CD14-positive monocyte (primary cell): ENCODE data around the gene LCLAT1. TPM values are rescaled to one million over a fixed set of nuclear protein-coding genes. Genes with fewer than 3 reads are reported as not detected.
A peak's percentile ranks its signal among the peaks of the same experiment; 100 is the strongest.

Source experiments
- DNase-seq, 3 donors: peaks; one replicate each; pipeline ENCODE4 v3.0.0-alpha.2; 2011 to 2022
- H2AFZ ChIP-seq: 2 replicates; pipeline ENCODE4 v1.6.0; 2012; ENCODE audit warnings: mild to moderate bottlenecking, low read depth, low read length, inconsistent platforms; ENCODE audit not compliant: insufficient read depth, poor library complexity, severe bottlenecking
- H3K27ac ChIP-seq, 2 donors: 1 replicate in 1 of 2; 2 replicates in 1 of 2; pipeline ENCODE4 v1.5.1; 2012 to 2013; ENCODE audit warnings: low read length in 2 of 2, control low read depth in 1 of 2, inconsistent platforms in 1 of 2, low read depth in 1 of 2, mild to moderate bottlenecking in 1 of 2
- H3K27me3 ChIP-seq, 2 donors: one replicate each; pipeline versions ENCODE4 v1.6.0 to v1.6.1; 2011 to 2013; ENCODE audit warnings: low read length in 2 of 2; ENCODE audit not compliant: control insufficient read depth in 2 of 2, insufficient read depth in 2 of 2
- H3K36me3 ChIP-seq, 2 donors: replicated peaks in 1 of 2; 1 replicate in 1 of 2; 2 replicates in 1 of 2; pipeline versions ENCODE4 v1.5.1 to v1.6.1; 2012 to 2013; ENCODE audit warnings: low read length in 2 of 2, control low read depth in 1 of 2, inconsistent platforms in 1 of 2, mild to moderate bottlenecking in 1 of 2; ENCODE audit not compliant: insufficient read depth in 2 of 2, control insufficient read depth in 1 of 2
- H3K4me1 ChIP-seq, 2 donors: 1 replicate in 1 of 2; 2 replicates in 1 of 2; pipeline versions ENCODE4 v1.5.1 to v1.6.1; 2012 to 2013; ENCODE audit warnings: low read length in 2 of 2, control low read depth in 1 of 2, inconsistent platforms in 1 of 2, mild to moderate bottlenecking in 1 of 2, moderate library complexity in 1 of 2; ENCODE audit not compliant: insufficient read depth in 2 of 2, control insufficient read depth in 1 of 2
- H3K4me2 ChIP-seq: replicated peaks from 2 replicates; pipeline ENCODE3; 2012; ENCODE audit warnings: low read length, moderate library complexity, mild to moderate bottlenecking; ENCODE audit not compliant: poor library complexity, severe bottlenecking; ENCODE audit errors: extremely low read depth
- H3K4me3 ChIP-seq, 3 experiments: fragments of 200-600 bp in 1 of 3; sonication (generic) in 1 of 3; replicated peaks in 1 of 3; 1 replicate in 2 of 3; 2 replicates in 1 of 3; pipeline ENCODE4 v1.5.1; 2011 to 2013; ENCODE audit warnings: low read length in 3 of 3, mild to moderate bottlenecking in 3 of 3, control low read depth in 2 of 3, low read depth in 2 of 3, inconsistent platforms in 1 of 3, moderate library complexity in 1 of 3
- H3K79me2 ChIP-seq: 2 replicates; pipeline ENCODE4 v1.6.0; 2012; ENCODE audit warnings: mild to moderate bottlenecking, control low read depth, inconsistent platforms, low read length, moderate library complexity; ENCODE audit not compliant: insufficient read depth
- H3K9ac ChIP-seq: 2 replicates; pipeline ENCODE4 v1.6.0; 2017; ENCODE audit warnings: low read length, mild to moderate bottlenecking; ENCODE audit not compliant: insufficient read depth, poor library complexity, severe bottlenecking
- H3K9me3 ChIP-seq, 2 donors: replicated peaks in 1 of 2; 1 replicate in 1 of 2; 2 replicates in 1 of 2; pipeline versions ENCODE4 v1.5.1 to v1.6.1; 2012 to 2013; ENCODE audit warnings: low read length in 2 of 2, control low read depth in 1 of 2; ENCODE audit not compliant: control insufficient read depth in 1 of 2, insufficient read depth in 1 of 2
- H4K20me1 ChIP-seq: 2 replicates; pipeline ENCODE4 v1.6.0; 2012; ENCODE audit warnings: mild to moderate bottlenecking, low read length, control low read depth, moderate library complexity; ENCODE audit not compliant: insufficient read depth
- H3K27ac Mint-ChIP-seq, 7 donors: one replicate each; pipeline ENCODE4 v1.8.0; 2020; ENCODE audit warnings: mild to moderate bottlenecking in 7 of 7, mixed read lengths in 7 of 7, moderate library complexity in 6 of 7, inconsistent platforms in 2 of 7
- H3K27me3 Mint-ChIP-seq, 3 donors: one replicate each; pipeline ENCODE4 v1.8.0; 2021 to 2022; ENCODE audit warnings: low read depth in 3 of 3, mild to moderate bottlenecking in 3 of 3, mixed read lengths in 3 of 3, moderate library complexity in 3 of 3, inconsistent platforms in 1 of 3
- H3K36me3 Mint-ChIP-seq, 2 donors: one replicate each; pipeline ENCODE4 v1.8.0; 2020; ENCODE audit warnings: mixed read lengths in 2 of 2, inconsistent platforms in 1 of 2, mild to moderate bottlenecking in 1 of 2
- H3K4me1 Mint-ChIP-seq: one replicate; pipeline ENCODE4 v1.8.0; 2020; ENCODE audit warnings: mild to moderate bottlenecking, mixed read lengths
- H3K4me3 Mint-ChIP-seq, 2 donors: one replicate each; pipeline ENCODE4 v1.8.0; 2020; ENCODE audit warnings: mild to moderate bottlenecking in 2 of 2, mixed read lengths in 2 of 2, moderate library complexity in 1 of 2
- H3K9me3 Mint-ChIP-seq, 7 donors: one replicate each; pipeline ENCODE4 v1.8.0; 2020 to 2022; ENCODE audit warnings: mixed read lengths in 7 of 7, mild to moderate bottlenecking in 6 of 7, moderate library complexity in 6 of 7, inconsistent platforms in 2 of 7
- CTCF ChIP-seq: fragments of 200-600 bp; IDR thresholded peaks from one replicate; pipeline ENCODE4 v1.8.0; 2022; ENCODE audit warnings: antibody characterized with exemption, mild to moderate bottlenecking
- WGBS: methylation state at CpG from one replicate; pipeline ENCODE4 v1.1.5; 2013; ENCODE audit warnings: missing lambda C conversion rate; ENCODE audit not compliant: insufficient coverage; 5-methylcytosine and 5-hydroxymethylcytosine counted together
- intact Hi-C, 2 donors: fragments of 100-400 bp; cut with micrococcal nuclease; formaldehyde crosslinking; loops; one replicate each; pipeline versions ENCODE4 v1.15.0 to v1.15.1; 2023
- polyA plus RNA-seq, 3 donors: library from polyadenylated mRNA; depleted of rRNA in 1 of 3; unstranded in 2 of 3; stranded (reverse) in 1 of 3; fragments of 300-500 nt in 2 of 3; fragments of >200 nt in 1 of 3; fragmentation: Illumina TruSeq in 2 of 3; gene quantifications; 1 replicate in 2 of 3; 2 replicates in 1 of 3; pipeline ENCODE4 v1.2.3, GENCODE V29; 2012 to 2021

LCLAT1 gene
- polyA plus RNA-seq, 3 donors, result 1.2 to 5.7 (median 1.3) TPM

- Mint-ChIP-seq H3K4me1 (peaks cover 4% of the 10 kb centered on the region), H3K9me3 (no peaks in the 10 kb centered on the region), H3K36me3 (peaks cover 4 to 28% of the 10 kb centered on the region in 2 donors), H3K27ac (peak overlapping the region in 1 of 7 donors; percentile 64), H3K27me3 (peaks cover 0 to 2% (median 0%) of the 10 kb centered on the region in 3 donors), H3K4me3 (no peak overlapping the region)
- Histone ChIP-seq H3K27me3 (no peaks in the 10 kb centered on the region), H4K20me1 (no peaks in the 10 kb centered on the region), H3K79me2 (no peaks in the 10 kb centered on the region), H3K27ac (no peak overlapping the region), H3K4me3 (no peak overlapping the region), H3K4me2 (no peak overlapping the region), H2AFZ (no peak overlapping the region), H3K36me3 (peaks cover 2 to 8% of the 10 kb centered on the region in 2 donors), H3K9ac (no peak overlapping the region), H3K4me1 (no peaks in the 10 kb centered on the region), H3K9me3 (no peaks in the 10 kb centered on the region)
- intact Hi-C loops, result no loop called here
- WGBS, result 97% methylated on average over 4 of the region's 5 CpGs
- TF ChIP-seq CTCF, result no peak
- no peak for DNase-seq
Measured at GRCh38 chr2:30565851-30566358, 118.9 kb downstream of the LCLAT1 start.

- H3K4me3 Mint-ChIP-seq, result no peak overlapping the region
- no peaks in the 10 kb centered on the region for H3K4me1 Mint-ChIP-seq
- Histone ChIP-seq H4K20me1 (no peaks in the 10 kb centered on the region), H3K36me3 (peaks cover 2 to 8% of the 10 kb centered on the region in 2 donors), H3K79me2 (no peaks in the 10 kb centered on the region), H3K4me1 (no peaks in the 10 kb centered on the region), H3K4me3 (no peak overlapping the region), H3K9ac (no peak overlapping the region), H3K9me3 (no peaks in the 10 kb centered on the region), H3K4me2 (no peak overlapping the region), H3K27me3 (no peaks in the 10 kb centered on the region), H2AFZ (no peak overlapping the region), H3K27ac (no peak overlapping the region)
- no CpG with 5 or more reads among the region's 4 CpGs for WGBS
- intact Hi-C loops, result no loop called here
- no peaks in the 10 kb centered on the region for H3K9me3 Mint-ChIP-seq
- H3K27me3 Mint-ChIP-seq, result peaks cover 0 to 2% (median 0%) of the 10 kb centered on the region in 3 donors
- no peak for DNase-seq
- TF ChIP-seq CTCF, result no peak
- no peak overlapping the region for H3K27ac Mint-ChIP-seq
- H3K36me3 Mint-ChIP-seq, result peaks cover 4 to 29% of the 10 kb centered on the region in 2 donors
Measured at GRCh38 chr2:30566631-30567030, 119.6 kb downstream of the LCLAT1 start.
